Activated T-cell treated with anti-CD3 and anti-CD28 coated beads for 4 hours (primary cell): ENCODE data around the gene BBS12.

Experiments used
- DNase-seq: peaks from one replicate; pipeline ENCODE4 v3.0.0-alpha.2; 2020

Gene BBS12

DNA sequence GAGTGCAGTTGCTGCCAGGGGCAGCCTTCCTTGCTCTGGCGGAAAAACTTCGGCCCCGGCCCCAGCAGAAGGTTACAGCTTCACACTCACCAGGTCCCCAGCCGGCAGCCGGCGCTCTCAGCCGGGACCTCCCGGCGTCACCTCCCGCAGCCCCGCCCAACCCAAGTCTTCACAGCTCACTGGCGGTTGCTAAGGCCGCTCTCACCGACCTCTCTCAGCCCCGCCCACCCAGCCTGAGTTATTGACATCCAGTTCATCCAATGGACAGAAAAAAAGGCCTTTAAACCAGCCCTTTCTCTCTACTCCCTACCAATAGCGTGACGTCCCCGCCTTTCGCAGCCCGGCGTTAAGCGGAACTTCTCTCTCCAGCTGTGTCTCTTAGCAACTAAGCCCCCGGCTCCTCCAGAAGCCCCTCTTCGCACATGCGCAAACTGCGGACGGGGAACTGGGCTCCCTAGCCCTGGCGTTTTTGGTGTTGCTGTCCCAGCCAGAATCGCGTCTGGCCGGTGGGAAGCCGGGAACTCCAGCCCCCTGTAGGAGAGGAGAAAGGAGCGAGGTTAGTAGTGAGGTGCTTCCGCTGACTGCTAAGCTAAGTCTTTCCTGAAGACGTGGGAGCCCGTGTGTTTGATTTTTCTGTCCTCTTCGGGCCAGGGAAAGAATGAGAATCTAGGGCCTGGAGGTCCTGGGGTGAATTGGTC, at the start of gene BBS12:
TSS of gene BBS12 (plus strand) at position 376 of the 698 bp plus-strand sequence. CDS start 9,189 bp downstream, outside the sequence.
- DNase-seq = peak; percentile 100

GRCh38 chr4:122686691-122687090, 45.8 kb upstream of the BBS12 start:
- no peak for DNase-seq

- DNase-seq = no peak
Observed at GRCh38 chr4:122687531-122688061, 44.9 kb upstream of the BBS12 start.

DNA sequence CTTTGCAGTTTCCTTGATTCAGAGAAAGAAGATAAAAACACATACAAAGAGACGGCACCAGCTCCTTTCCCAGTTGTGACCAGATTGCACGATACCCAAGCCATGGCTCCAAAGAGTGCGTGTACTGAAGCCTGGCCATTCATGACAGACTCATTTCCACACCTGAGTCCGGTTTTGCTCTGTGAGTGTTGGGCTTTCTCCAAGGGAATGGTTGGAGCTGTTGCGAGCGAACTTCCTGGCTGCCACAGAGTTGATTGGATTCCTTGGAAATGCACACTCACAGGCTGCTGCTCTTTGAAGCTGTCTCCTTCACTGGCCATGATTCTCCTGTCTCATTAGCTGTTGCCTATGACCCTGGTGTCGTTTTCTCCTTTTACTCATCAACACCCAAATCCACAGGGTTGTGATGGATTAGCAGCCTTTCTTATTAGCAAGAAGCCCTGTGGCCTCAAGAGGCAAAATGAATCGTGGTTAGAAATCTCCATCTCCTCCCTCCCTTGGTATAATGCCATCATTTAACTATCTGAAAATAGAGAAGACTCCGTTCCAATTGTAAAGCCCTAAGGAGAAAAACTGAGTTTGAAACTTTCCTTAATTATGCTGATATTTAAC, 43.9 kb upstream of the BBS12 start:
- no peak for DNase-seq

DNA sequence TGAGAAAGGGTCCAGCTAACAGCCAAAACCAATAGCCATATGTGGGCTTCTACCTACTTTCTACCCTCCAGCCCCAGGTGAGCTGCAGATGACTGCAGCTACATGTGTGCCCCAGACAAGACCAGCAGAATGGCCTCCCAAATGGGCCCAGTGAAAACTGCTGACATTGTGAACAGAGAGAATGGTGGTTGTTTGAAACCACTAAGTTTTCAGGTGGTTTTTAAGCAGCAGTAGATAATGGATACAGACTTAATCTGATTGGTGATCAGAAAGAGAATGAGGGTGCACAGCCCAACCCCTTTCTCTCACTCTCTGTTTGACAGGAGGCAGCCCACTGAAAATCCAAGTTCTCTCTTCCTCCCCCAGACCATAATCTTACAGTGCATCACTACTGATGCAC, 42.5 kb upstream of the BBS12 start:
- no peak for DNase-seq

DNA sequence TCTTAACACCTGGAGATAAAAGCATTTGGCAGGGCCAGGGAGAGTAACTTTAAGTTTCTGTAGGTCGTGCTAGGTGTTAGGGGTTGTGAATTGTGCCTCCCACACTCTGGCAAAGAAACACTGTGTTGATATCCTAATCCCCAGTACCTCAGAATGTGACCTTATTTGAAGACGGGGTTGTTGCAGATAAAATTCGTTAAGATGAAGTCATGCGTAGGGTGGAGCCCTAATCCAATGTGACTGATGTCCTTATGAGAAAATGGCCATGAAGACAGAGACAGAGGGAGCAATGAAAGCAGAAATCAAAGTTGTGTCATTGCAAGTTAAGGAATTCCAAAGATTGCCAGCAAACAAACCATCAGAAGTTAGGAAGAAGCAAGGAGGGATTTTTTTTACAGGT, 40.5 kb upstream of the BBS12 start:
- no peak for DNase-seq

DNA sequence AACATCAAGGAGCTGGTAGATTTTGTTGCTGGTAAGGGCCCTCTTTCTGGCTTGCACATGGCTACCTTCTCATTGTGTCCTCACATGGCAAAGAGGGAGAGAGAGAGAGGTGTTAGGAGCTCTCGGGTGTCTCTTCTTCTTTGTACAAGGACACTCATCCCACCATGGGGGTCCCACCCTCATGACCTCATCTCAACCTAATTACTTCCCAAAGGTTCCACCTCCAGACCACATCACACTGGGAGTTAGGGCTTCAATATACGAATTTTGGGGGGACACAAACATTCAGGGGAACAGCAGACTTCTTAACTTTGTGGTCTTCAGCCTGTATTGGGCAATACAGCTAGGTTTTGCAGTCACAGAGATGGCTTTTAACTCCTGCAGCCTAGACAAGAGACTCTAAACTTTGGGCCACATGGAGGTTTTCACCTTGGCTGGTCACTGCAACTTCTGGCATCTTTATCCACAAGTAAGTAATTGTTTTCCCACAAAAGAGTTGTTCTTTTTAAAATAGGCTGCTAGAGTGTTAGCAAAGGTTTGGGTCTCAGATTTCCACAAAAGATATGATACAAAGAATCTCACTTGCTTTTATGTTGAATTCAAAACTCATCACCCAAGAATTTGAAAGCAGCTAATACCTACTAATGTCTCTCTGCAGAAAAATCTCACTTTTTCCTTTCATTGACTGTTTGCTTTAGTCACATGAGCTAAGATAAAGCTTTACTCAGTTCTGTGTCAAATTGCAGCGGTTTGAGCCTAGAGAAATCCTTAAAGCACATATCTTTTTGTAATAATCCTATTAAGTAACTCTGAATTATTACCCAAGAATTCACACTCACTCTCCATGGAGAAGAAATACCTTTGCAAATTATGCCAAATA, 39.6 kb upstream of the BBS12 start:
- DNase-seq = no peak

GRCh38 chr4:122695226-122695625, 37.3 kb upstream of the BBS12 start:
- DNase-seq = no peak

DNA sequence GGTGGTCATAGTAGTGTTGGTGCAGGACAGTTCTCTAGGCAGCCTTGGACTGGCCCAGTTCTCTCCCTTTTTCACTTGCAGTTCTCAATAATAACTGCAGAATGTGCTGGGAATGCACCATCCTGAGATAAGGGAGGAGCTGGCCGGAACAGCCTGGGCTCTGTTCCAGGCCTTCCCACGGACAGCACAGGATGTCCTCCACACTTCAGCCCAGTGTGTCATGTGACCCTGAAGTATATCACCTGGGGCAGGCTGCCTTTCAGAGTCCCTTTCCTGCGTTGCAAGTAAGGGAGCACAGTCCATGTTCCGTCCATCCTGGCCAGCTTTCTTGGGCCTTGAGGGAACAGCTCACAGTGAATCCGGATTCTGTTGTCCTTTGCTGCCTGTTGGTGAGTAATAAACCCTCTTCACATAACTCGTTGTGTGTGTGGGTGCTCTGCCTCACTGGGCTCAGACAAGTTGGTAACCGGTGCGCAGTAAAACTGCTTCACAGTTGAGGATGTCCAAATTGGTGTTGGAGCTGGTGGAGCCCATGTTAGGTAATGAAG, 32.3 kb upstream of the BBS12 start:
- DNase-seq = no peak

DNA sequence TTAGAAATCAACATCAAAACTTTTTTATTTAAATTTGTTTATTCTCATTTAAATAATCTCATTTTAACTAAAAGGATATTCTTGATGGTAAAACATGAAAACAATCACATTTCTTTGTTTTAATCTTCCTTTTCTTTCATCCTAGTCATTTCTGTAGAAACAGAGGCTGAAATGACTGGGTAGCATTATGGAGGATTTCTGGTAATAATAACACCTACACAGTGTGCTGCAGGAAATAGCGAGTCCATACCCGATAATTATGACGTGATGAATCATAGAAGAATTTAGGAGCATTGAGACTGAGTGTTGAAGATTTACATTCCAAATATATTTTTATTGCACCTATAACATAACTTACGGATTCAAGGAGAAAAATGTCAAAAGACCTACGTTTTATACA, 31.4 kb upstream of the BBS12 start:
- DNase-seq = no peak

GRCh38 chr4:122701965-122702364, 30.5 kb upstream of the BBS12 start:
- no peak for DNase-seq

DNA sequence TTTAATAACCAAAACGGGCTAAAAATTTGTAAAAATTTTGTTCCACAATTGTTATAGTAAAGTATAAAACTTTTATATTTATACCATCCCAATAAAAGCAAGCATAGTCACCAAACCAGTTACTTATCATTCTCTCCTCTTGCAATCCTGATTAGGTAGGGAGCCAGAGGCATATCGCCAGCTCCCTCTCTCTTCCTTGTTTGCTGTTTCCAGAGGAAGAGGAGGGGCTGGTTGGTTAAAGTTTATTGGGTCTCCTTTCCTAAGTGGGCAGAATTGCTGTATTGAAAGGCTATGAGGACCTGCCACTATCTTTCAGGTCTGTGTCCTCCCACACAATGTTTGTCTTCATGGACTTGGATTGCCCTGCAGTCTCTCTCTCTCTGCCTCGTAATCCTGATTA, 29.6 kb upstream of the BBS12 start:
- DNase-seq = no peak

DNA sequence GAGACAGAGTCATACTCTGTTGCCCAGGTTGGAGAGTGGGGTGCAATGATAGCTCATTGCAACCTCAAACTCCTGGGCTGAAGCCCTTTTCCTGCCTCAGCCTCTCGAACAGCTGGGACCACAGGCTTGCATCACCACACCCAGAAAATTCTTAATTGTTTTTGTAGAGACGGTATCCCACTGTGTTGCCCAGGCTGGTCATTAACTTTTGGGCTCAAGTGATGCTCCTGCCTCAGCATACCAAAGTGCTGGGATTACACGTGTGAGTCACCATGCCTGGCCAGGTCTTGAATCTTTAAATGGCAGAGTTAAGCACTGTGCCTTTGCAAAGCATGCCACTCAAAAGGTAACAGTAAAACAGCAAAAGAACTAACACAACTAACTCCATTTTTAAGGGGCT, 28.6 kb upstream of the BBS12 start:
- DNase-seq = no peak

- DNase-seq = no peak
Observed at GRCh38 chr4:122705009-122705408, 27.5 kb upstream of the BBS12 start.

- no peak for DNase-seq
Observed at GRCh38 chr4:122705547-122706117, 26.9 kb upstream of the BBS12 start.

DNA sequence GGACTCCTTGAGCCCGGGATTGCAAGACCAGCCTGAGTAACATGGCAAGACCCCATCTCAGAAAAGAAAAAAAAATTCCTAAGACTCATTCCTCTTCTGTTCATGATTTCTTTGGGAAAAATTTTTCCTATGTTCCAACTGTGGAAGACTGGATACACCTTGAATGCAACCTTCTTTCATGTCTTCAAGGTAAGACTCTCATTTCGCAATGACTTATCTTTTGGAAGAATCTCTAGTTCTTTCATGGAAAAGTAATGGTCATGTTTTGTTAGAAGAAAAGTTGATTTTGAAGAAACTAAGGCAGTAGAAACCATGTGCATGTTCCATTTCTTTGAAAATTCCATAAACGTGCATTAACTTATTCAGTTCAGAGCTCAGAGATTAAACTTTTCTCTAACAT, 26.0 kb upstream of the BBS12 start:
- no peak for DNase-seq

- no peak for DNase-seq
Observed at GRCh38 chr4:122707497-122707896, 25.0 kb upstream of the BBS12 start.

DNA sequence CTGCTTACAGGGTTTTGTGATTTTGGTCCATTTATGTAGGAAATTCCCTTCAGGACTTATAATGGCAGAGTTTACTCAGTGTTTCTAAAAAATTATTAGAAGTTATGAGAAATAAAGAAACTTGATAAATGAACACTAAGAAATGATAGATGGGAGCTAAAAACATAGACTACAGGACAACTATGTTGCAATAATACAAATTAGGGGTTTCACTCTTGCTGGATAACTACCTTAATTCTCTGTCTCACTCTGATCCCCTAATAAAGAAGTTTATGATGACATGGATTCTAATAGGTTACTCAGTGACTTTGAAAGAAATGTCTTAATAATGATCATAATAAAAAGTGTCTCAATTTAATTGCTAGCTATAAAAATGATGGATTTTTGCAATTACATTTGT, 23.3 kb upstream of the BBS12 start:
- DNase-seq = no peak

GRCh38 chr4:122710434-122711308, 21.8 kb upstream of the BBS12 start:
- DNase-seq = no peak

GRCh38 chr4:122711919-122712318, 20.6 kb upstream of the BBS12 start:
- no peak for DNase-seq

DNA sequence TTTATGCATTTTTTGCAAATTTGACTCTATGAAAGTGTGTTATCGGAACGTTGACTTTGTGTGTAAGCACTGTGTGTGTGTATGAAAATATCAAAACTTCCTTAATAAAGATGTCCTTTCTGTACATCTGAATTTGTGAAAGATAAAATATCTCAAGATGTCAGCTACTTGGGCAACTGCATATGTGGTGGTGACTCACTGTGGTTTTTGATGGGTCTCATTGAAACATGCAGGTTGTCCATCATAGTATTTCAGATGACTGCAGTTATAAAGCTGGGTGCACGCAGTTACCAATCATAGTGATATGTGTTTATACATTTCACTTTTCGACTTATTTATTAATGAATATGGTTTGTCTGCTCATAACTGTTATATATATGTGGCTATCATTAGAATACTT, 19.7 kb upstream of the BBS12 start:
- DNase-seq = no peak

GRCh38 chr4:122715221-122715620, 17.3 kb upstream of the BBS12 start:
- no peak for DNase-seq
